HEK293 (cell line): ENCODE measurements around the gene SLFN12L.

Experiments
- CTCF ChIP-seq: fragments of 450-650 bp; formaldehyde crosslinking; IDR thresholded peaks from 2 replicates; pipeline ENCODE4 v1.5.1; 2016; ENCODE audit warnings: missing biosample characterization, missing genetic modification characterization
- REST ChIP-seq: fragments of 450-650 bp; formaldehyde crosslinking; IDR thresholded peaks from 2 replicates; pipeline ENCODE4 v1.5.1; 2016; ENCODE audit warnings: missing biosample characterization, missing genetic modification characterization
- TCF7L2 ChIP-seq: IDR thresholded peaks from 2 replicates; pipeline ENCODE4 v1.6.1; 2011; ENCODE audit warnings: low read depth, mild to moderate bottlenecking, inconsistent platforms, low read length, moderate library complexity, borderline replicate concordance
- YY1 ChIP-seq: fragments of 450-650 bp; formaldehyde crosslinking; IDR thresholded peaks from 2 replicates; pipeline ENCODE4 v1.5.1; 2018; ENCODE audit warnings: missing biosample characterization, missing genetic modification characterization
- ZBTB20 ChIP-seq: fragments of 450-650 bp; formaldehyde crosslinking; IDR thresholded peaks from 2 replicates; pipeline ENCODE4 v1.5.1; 2016; ENCODE audit warnings: missing biosample characterization, missing genetic modification characterization
- ZFP37 ChIP-seq: fragments of 450-650 bp; formaldehyde crosslinking; IDR thresholded peaks from 2 replicates; pipeline ENCODE4 v1.5.1; 2016; ENCODE audit warnings: missing biosample characterization, missing genetic modification characterization
- ZNF280D ChIP-seq: fragments of 450-650 bp; formaldehyde crosslinking; IDR thresholded peaks from 2 replicates; pipeline ENCODE4 v1.5.1; 2016; ENCODE audit warnings: missing biosample characterization, missing genetic modification characterization
- ZNF48 ChIP-seq: fragments of 450-650 bp; formaldehyde crosslinking; IDR thresholded peaks from 2 replicates; pipeline ENCODE4 v1.5.1; 2016; ENCODE audit warnings: missing biosample characterization, missing genetic modification characterization
- ZNF514 ChIP-seq: fragments of 450-650 bp; formaldehyde crosslinking; IDR thresholded peaks from 2 replicates; pipeline ENCODE4 v1.5.1; 2016; ENCODE audit warnings: missing biosample characterization, missing genetic modification characterization
- ZNF555 ChIP-seq: fragments of 450-650 bp; formaldehyde crosslinking; conservative IDR thresholded peaks from 2 replicates; pipeline ENCODE4 v1.5.1; 2017; ENCODE audit warnings: missing biosample characterization, mild to moderate bottlenecking, missing genetic modification characterization, inconsistent platforms
- ZNF560 ChIP-seq: fragments of 450-650 bp; formaldehyde crosslinking; IDR thresholded peaks from 2 replicates; pipeline ENCODE4 v1.5.1; 2017; ENCODE audit warnings: missing biosample characterization, missing genetic modification characterization, borderline replicate concordance
- ZNF658 ChIP-seq: fragments of 450-650 bp; formaldehyde crosslinking; IDR thresholded peaks from 2 replicates; pipeline ENCODE4; 2016; ENCODE audit warnings: missing biosample characterization, missing genetic modification characterization
- ZSCAN5A ChIP-seq: fragments of 450-650 bp; formaldehyde crosslinking; IDR thresholded peaks from 2 replicates; pipeline ENCODE4 v1.5.1; 2016; ENCODE audit warnings: missing biosample characterization, missing genetic modification characterization

- TF ChIP-seq CTCF (tag by site-specific recombination) (no peak), TCF7L2 (no peak), ZNF560 (tag by site-specific recombination) (no peak), REST (no peak), YY1 (tag by site-specific recombination) (no peak), ZBTB20 (tag by site-specific recombination) (no peak), ZNF280D (no peak), ZNF658 (tag by site-specific recombination) (no peak), ZFP37 (tag by site-specific recombination) (no peak), ZNF555 (tag by site-specific recombination) (no peak), ZNF514 (tag by site-specific recombination) (no peak), ZNF48 (tag by site-specific recombination) (no peak), ZSCAN5A (no peak)
Measured at GRCh38 chr17:35557353-35557752, 19.9 kb upstream of the SLFN12L start.
